Chondrocyte (in vitro differentiated cells): ENCODE measurements around the gene RUVBL2. TPM values are rescaled to one million over a fixed set of nuclear protein-coding genes. Genes with fewer than 3 reads are reported as not detected.

ENCODE experiments used
- DNase-seq: peaks from one replicate; pipeline ENCODE4 v3.0.0; 2021; ENCODE audit warnings: mixed read lengths, low spot score
- H3K27ac Mint-ChIP-seq: one replicate; pipeline ENCODE4 v1.8.0; 2021; ENCODE audit warnings: mild to moderate bottlenecking, moderate library complexity, mixed read lengths; ENCODE audit not compliant: unreplicated experiment
- H3K27me3 Mint-ChIP-seq: 2 replicates; pipeline ENCODE4 v1.8.0; 2021; ENCODE audit warnings: low read depth, mixed read lengths
- H3K36me3 Mint-ChIP-seq: 2 replicates; pipeline ENCODE4 v1.8.0; 2021; ENCODE audit warnings: low read depth, mixed read lengths
- H3K4me1 Mint-ChIP-seq: 2 replicates; pipeline ENCODE4 v1.8.0; 2021; ENCODE audit warnings: low read depth, mild to moderate bottlenecking, mixed read lengths
- H3K4me3 Mint-ChIP-seq: one replicate; pipeline ENCODE4 v1.8.0; 2021; ENCODE audit warnings: mild to moderate bottlenecking, moderate library complexity, mixed read lengths; ENCODE audit not compliant: unreplicated experiment
- H3K9me3 Mint-ChIP-seq: 2 replicates; pipeline ENCODE4 v1.8.0; 2021; ENCODE audit warnings: low read depth, mixed read lengths
- CTCF ChIP-seq: fragments of 200-600 bp; sonication (generic); IDR thresholded peaks from 2 replicates; pipeline ENCODE4 v1.5.0; 2021; ENCODE audit warnings: antibody characterized with exemption, mild to moderate bottlenecking, moderate library complexity
- total RNA-seq: library from RNA; stranded (reverse); gene quantifications from 3 replicates; pipeline ENCODE4 v1.2.1, GENCODE V29; 2021

Gene RUVBL2
- total RNA-seq, 1 donor from 2014 or later = 45.3 TPM

GRCh38 chr19:48963371-48964204, 30.1 kb upstream of the RUVBL2 start:
- no peak for TF ChIP-seq CTCF
- Mint-ChIP-seq H3K36me3 (peaks cover 18% of the 10 kb centered on the region), H3K27ac (peak overlapping the region; percentile 96), H3K4me1 (peaks cover 63% of the 10 kb centered on the region), H3K9me3 (no peaks in the 10 kb centered on the region), H3K4me3 (peak overlapping the region; percentile 93), H3K27me3 (no peaks in the 10 kb centered on the region)
- DNase-seq = peak; percentile 93

- DNase-seq = no peak
- H3K36me3 Mint-ChIP-seq = peaks cover 20% of the 10 kb centered on the region
- peak overlapping the region; percentile 96 for H3K27ac Mint-ChIP-seq
- H3K4me3 Mint-ChIP-seq = peak overlapping the region; percentile 93
- H3K27me3 Mint-ChIP-seq = no peaks in the 10 kb centered on the region
- H3K9me3 Mint-ChIP-seq = no peaks in the 10 kb centered on the region
- TF ChIP-seq CTCF = no peak
- H3K4me1 Mint-ChIP-seq = peaks cover 63% of the 10 kb centered on the region
These were observed 29.3 kb upstream of the RUVBL2 start for GRCh38 chr19:48964205-48965039.

- H3K27me3 Mint-ChIP-seq = no peaks in the 10 kb centered on the region
- peak; percentile 97 for DNase-seq
- peak within 1 kb of the TSS; percentile 96 for H3K27ac Mint-ChIP-seq
- H3K36me3 Mint-ChIP-seq = peaks cover 21% of the 10 kb centered on the region
- peak within 1 kb of the TSS; percentile 93 for H3K4me3 Mint-ChIP-seq
- no peaks in the 10 kb centered on the region for H3K9me3 Mint-ChIP-seq
- peaks cover 63% of the 10 kb centered on the region for H3K4me1 Mint-ChIP-seq
- TF ChIP-seq CTCF = no peak
These were observed 28.5 kb upstream of the RUVBL2 start, which contains the start of gene FTL for GRCh38 chr19:48965040-48965805. FTL (plus strand) TSS chr19:48965309; CDS start chr19:48965508, 199 bp downstream.

- peaks cover 20% of the 10 kb centered on the region for H3K36me3 Mint-ChIP-seq
- TF ChIP-seq CTCF = no peak
- H3K9me3 Mint-ChIP-seq = no peaks in the 10 kb centered on the region
- H3K4me3 Mint-ChIP-seq = peak overlapping the region; percentile 93
- DNase-seq = peak; percentile 97
- H3K4me1 Mint-ChIP-seq = peaks cover 63% of the 10 kb centered on the region
- H3K27ac Mint-ChIP-seq = peak overlapping the region; percentile 96
- no peaks in the 10 kb centered on the region for H3K27me3 Mint-ChIP-seq
These were observed 27.7 kb upstream of the RUVBL2 start for GRCh38 chr19:48965806-48966540.
